GM12801 (cell line): ENCODE results near the gene FASTK.

ENCODE experiments used
- CTCF ChIP-seq: IDR thresholded peaks from one replicate; pipeline ENCODE4 v1.5.1; 2011; ENCODE audit warnings: control low read depth; ENCODE audit not compliant: insufficient read length; ENCODE audit errors: extremely low read depth

Gene FASTK

GRCh38 chr7:151110236-151110940 is 29.8 kb upstream of the FASTK start:
- TF ChIP-seq CTCF: no peak

GRCh38 chr7:151109094-151110048 is 28.8 kb upstream of the FASTK start:
- no peak for TF ChIP-seq CTCF

GRCh38 chr7:151107882-151108281 is 27.3 kb upstream of the FASTK start:
- TF ChIP-seq CTCF: no peak

GRCh38 chr7:151104411-151105235 is 24.0 kb upstream of the FASTK start:
- TF ChIP-seq CTCF: no peak

GRCh38 chr7:151103973-151104372 is 23.4 kb upstream of the FASTK start:
- no peak for TF ChIP-seq CTCF

GRCh38 chr7:151102991-151103390 is 22.4 kb upstream of the FASTK start:
- no peak for TF ChIP-seq CTCF

- TF ChIP-seq CTCF: no peak
Measured at GRCh38 chr7:151101621-151102396, 21.2 kb upstream of the FASTK start.
